GM21723 (cell line): Measurements from ENCODE around the gene FAM236B.
A peak's percentile ranks its signal among the peaks of the same experiment; 100 is the strongest.
"Not testable (repeated sequence)": the region's sequence is repeated elsewhere in the genome, so short reads cannot be mapped to it uniquely, and the experiment has no call there.

Experiments
- ATAC-seq: cut with Tn5 transposase; IDR thresholded peaks from one replicate; pipeline ENCODE4 v1.9.1; 2021; ENCODE audit warnings: mild to moderate bottlenecking, moderate library complexity; ENCODE audit not compliant: unreplicated experiment

Gene FAM236B

GRCh38 chrX:72782560-72782959 is at the start of gene FAM236B:
TSS of gene FAM236B (minus strand) at chrX:72782660. CDS start at chrX:72782560, 100 bp downstream.
- not testable (repeated sequence) for ATAC-seq

DNA sequence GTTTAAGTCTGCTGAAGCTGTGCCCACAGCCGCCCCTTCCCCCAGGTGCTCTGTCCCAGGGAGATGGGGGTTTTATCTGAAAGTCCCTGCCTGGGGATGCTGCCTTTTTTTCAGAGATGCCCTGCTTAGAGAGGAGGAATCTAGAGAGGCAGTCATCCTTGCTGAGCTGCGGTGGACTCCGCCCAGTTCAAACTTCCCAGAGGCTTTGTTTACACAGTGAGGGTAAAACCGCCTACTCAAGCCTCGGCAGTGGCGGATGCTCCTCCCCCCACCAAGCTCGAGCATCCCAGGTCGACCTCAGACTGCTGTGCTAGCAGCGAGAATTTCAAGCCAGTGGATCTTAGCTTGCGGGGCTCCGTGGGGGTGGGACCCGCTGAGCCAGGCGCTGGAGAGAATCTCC is 48.2 kb upstream of the FAM236B start:
- not testable (repeated sequence) for ATAC-seq

GRCh38 chrX:72808110-72808509 is 25.6 kb upstream of the FAM236B start, which contains the start of gene FAM236D:
TSS of gene FAM236D (minus strand) at chrX:72808210. CDS start at chrX:72808110, 100 bp downstream.
- ATAC-seq = not testable (repeated sequence)

DNA sequence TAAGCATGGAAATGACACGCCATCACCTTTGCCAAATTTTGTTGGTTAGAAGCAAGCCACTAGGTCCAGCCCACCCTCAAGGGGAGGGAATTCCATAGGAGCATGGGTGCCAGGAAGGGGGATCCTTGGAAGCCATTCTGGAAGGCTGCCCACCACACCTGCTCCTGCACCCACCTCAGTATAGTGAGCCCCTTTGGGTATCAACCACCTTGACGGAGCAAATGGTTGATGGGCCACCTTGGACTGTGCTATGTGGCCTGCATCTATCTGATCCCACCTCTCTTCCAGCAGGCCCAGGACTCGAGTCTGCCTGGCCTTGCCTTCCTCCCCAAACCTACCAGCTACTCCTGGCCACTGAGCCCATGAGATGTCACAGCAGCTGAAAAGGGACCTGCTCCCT is 7.9 kb upstream of the FAM236B start:
- ATAC-seq = not testable (repeated sequence)

DNA sequence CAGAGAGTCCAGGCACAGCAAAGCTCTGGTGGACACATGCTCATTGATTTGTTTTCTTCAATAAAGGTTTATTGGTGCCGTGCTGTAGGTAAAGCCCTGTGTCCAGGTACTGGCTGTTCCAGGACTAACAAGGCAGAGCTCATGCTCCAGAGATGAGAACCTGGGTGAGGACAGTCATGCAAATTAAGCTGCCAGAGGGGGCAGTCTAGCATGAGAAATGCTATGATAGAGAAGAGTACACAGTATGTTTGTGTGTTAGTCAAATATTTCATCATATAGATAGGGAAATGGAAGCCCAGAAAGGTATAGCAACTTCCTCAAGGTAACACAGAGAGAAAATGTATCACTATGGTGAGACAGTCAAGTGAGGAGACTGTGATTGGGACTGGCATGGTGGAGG is 5.7 kb upstream of the FAM236B start:
- ATAC-seq = not testable (repeated sequence)

DNA sequence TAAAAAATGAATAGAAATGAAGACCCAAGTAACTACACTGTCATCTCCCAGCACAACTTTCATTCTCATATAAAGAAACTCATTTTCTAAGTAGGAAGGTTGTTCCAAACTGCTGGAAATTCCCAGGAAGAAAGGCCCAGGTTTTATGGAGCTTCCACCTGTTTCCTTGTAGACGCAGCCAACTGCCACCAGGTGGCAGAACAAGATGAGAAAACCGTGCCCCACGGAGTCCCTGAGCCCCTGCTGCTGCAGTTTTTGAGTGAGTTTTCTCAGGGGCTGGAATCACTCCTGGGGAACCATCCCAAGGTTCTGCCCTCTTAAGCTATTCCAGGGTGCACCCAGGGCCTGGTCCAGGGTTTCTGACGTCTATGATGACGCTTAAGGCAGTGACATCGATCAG is 1.5 kb upstream of the FAM236B start:
- ATAC-seq = not testable (repeated sequence)

- ATAC-seq = not testable (repeated sequence)
Observed at GRCh38 chrX:72783365-72783936, 991 bp upstream of the FAM236B start.

DNA sequence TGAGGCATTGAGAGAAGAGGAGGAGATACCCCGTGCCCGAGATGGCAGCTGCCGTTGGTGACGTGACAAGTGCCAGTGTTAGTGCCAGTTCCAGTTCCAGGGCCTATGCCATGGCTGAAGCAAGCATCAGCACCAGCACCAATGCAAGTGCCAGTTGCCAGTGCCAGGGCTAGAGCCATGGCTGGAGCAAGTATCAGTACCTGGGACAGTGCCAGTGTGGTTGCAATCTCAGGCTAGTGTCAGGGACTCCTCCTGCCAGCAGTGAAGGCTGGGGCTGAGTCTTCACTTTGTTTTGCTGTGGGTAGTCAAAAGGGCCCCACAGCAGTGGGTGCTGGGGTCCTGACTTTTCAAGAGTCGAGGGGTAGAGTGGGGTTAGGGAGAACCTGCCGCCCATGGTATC is 4.3 kb downstream of the FAM236B start:
- not testable (repeated sequence) for ATAC-seq

DNA sequence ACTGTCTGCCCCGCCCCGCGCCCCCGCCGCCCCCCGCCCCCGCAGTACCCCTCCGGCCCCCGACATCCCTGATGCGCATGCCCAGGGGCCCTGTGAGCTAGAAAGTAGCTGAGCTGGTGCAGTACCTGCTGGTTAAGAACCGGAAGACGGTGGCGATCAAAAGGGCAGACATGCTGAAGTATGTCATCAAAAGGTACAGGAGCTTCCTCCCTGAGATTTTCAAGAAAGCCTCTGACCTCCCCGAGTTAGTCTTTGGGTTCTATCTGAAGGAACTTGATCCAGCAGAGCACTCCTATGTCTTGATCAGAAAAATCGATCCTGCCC is 5.0 kb downstream of the FAM236B start:
- peak; percentile 68 for ATAC-seq

- ATAC-seq = peak; percentile 91
Observed at GRCh38 chrX:72776653-72777466, 5.6 kb downstream of the FAM236B start, which contains the start of gene DMRTC1B. TSS of gene DMRTC1B (plus strand) at chrX:72776890. CDS start at chrX:72845136, 68,246 bp downstream.

GRCh38 chrX:72760454-72760853 is 22.0 kb downstream of the FAM236B start:
- ATAC-seq = not testable (repeated sequence)

GRCh38 chrX:72748545-72748944 is 33.9 kb downstream of the FAM236B start:
- not testable (repeated sequence) for ATAC-seq

GRCh38 chrX:72745546-72745945 is 36.9 kb downstream of the FAM236B start:
- ATAC-seq = not testable (repeated sequence)

- no peak for ATAC-seq
Observed at GRCh38 chrX:72735561-72735960, 46.9 kb downstream of the FAM236B start.

- ATAC-seq = not testable (repeated sequence)
Observed at GRCh38 chrX:72733636-72734035, 48.8 kb downstream of the FAM236B start.
